Gastroesophageal sphincter (tissue), 4 donors: ENCODE results near the gene OR2W3. TPM values are rescaled to one million over a fixed set of nuclear protein-coding genes. Genes with fewer than 3 reads are reported as not detected.

Experiments used
- ATAC-seq: fragments of 150-250 bp; one replicate; pipeline ENCODE4 v1.9.1; 2016; ENCODE audit warnings: mild to moderate bottlenecking, moderate library complexity
- H3K27ac ChIP-seq, 4 donors: fragments of 200-600 bp; sonication (generic) in 3 of 4; 1 replicate in 3 of 4; 2 replicates in 1 of 4; pipeline ENCODE4 v1.5.1; 2016 to 2019
- H3K27me3 ChIP-seq: fragments of 200-600 bp; sonication (generic); one replicate; pipeline ENCODE4 v1.5.1; 2019
- H3K36me3 ChIP-seq, 2 donors: fragments of 200-600 bp; sonication (generic); one replicate each; pipeline ENCODE4 v1.5.1; 2019; ENCODE audit warnings: control low read depth in 1 of 2
- H3K4me1 ChIP-seq, 3 donors: fragments of 200-600 bp; sonication (generic); 1 replicate in 2 of 3; 2 replicates in 1 of 3; pipeline ENCODE4 v1.5.1; 2016 to 2019; ENCODE audit warnings: control low read depth in 2 of 3
- H3K4me3 ChIP-seq, 2 donors: fragments of 200-600 bp; sonication (generic); one replicate each; pipeline ENCODE4 v1.5.1; 2019; ENCODE audit warnings: mild to moderate bottlenecking in 1 of 2, moderate library complexity in 1 of 2
- H3K9me3 ChIP-seq, 3 donors: fragments of 200-600 bp; sonication (generic); one replicate each; pipeline ENCODE4 v1.5.1; 2017 to 2019; ENCODE audit warnings: control low read depth in 2 of 3
- EP300 ChIP-seq: sonication (generic); formaldehyde crosslinking; IDR thresholded peaks from one replicate; pipeline ENCODE4 v1.6.1; 2017; ENCODE audit warnings: antibody characterized with exemption, mild to moderate bottlenecking
- POLR2A ChIP-seq, 2 donors: fragments of 450-650 bp; IDR thresholded peaks; one replicate each; pipeline ENCODE4 v1.6.1; 2017; ENCODE audit warnings: antibody characterized with exemption in 2 of 2, mild to moderate bottlenecking in 2 of 2, moderate library complexity in 1 of 2
- POLR2AphosphoS5 ChIP-seq: sonication (generic); formaldehyde crosslinking; IDR thresholded peaks from one replicate; pipeline ENCODE4 v1.6.1; 2017; ENCODE audit warnings: antibody characterized with exemption
- WGBS, 2 donors: methylation state at CpG; one replicate each; pipeline ENCODE4 v1.1.5; 2018; ENCODE audit warnings: low coverage in 1 of 2; 5-methylcytosine and 5-hydroxymethylcytosine counted together
- total RNA-seq, 4 donors: library from RNA; depleted of rRNA; stranded (reverse); fragments of >200 nt; gene quantifications; one replicate each; pipeline ENCODE4 v1.1.0, GENCODE V29; 2016
- TF ChIP-seq, protein P1 (sequence below), 4 experiments: fragments of 200-600 bp in 2 of 4; fragments of 450-650 bp in 2 of 4; sonication (generic) in 1 of 4; IDR thresholded peaks; one replicate each; pipeline ENCODE4 v1.5.1; 2017 to 2019; ENCODE audit warnings: antibody characterized with exemption in 4 of 4, mild to moderate bottlenecking in 2 of 4, moderate library complexity in 2 of 4

The OR2W3 gene
- total RNA-seq, 4 donors from 2014 or later: 0.39 to 1.6 (median 0.40) TPM; not detected in 1

DNA sequence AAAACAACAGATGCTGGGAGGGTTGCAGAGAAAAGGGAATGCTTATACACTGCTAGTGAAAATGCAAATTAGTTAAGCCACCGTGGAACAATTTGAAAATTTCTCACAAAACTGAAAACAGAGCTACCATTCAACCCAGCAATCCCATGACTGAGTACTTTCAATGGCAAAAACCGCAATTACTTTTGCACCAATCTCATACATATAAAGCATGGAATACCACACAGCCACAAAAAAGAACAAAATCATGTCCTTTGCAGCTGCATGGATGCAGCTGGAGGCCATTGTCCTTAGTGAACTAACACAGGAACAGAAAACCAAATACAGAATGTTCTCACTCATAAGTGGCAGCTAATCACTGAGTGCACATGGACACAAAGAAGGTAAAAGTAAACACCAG lies 18.4 kb downstream of the OR2W3 start:
- H3K4me3 ChIP-seq: no peak overlapping the region
- WGBS, 2 donors: 88% methylated on average over 2 of the region's 2 CpGs
- ATAC-seq: no peak
- peaks cover 4% of the 10 kb centered on the region for H3K27me3 ChIP-seq
- TF ChIP-seq EP300: no peak
- H3K36me3 ChIP-seq: no peaks in the 10 kb centered on the region
- H3K27ac ChIP-seq: no peak overlapping the region
- H3K9me3 ChIP-seq: peaks cover 0 to 2% (median 0%) of the 10 kb centered on the region in 3 donors
- no peaks in the 10 kb centered on the region for H3K4me1 ChIP-seq

DNA sequence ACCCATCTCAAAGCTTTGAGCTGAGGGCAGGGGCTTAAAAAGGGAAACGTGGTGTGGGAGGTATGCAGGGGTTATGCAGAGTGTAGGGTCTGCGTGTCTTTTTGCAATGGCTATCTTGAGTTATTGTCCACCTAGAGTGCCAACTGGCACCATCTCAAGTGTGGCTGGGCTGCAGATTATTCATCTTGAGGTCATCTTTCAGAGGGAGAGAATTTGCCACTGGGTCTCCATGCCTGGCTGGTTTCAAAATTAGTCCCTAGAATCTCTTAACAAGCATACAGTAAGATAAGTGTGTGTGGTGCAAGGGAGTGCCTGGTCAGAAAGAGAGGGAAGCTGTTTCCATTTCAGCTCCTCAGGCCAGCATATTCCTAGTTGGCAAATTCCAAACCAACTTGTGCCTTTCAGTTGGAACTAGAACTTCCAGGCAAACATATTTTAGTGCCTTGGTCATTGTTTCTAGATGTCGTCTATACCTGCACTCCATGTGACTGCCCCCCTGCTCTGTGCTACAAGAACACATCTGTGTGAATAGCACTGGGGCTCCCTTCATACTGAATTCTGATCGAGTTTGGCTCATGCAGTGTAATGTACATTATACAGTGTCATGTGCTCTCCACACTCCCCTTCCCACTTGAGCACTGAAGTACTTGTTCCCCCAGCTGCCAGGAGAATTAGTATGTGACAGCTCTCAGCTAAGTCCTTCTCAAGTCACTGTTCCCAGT lies 19.7 kb downstream of the OR2W3 start:
- TF ChIP-seq POLR2AphosphoS5 (no peak), EP300 (no peak), POLR2A (IDR thresholded peaks at IDR 0.05) (no peak)
- TF ChIP-seq, protein P1, sequence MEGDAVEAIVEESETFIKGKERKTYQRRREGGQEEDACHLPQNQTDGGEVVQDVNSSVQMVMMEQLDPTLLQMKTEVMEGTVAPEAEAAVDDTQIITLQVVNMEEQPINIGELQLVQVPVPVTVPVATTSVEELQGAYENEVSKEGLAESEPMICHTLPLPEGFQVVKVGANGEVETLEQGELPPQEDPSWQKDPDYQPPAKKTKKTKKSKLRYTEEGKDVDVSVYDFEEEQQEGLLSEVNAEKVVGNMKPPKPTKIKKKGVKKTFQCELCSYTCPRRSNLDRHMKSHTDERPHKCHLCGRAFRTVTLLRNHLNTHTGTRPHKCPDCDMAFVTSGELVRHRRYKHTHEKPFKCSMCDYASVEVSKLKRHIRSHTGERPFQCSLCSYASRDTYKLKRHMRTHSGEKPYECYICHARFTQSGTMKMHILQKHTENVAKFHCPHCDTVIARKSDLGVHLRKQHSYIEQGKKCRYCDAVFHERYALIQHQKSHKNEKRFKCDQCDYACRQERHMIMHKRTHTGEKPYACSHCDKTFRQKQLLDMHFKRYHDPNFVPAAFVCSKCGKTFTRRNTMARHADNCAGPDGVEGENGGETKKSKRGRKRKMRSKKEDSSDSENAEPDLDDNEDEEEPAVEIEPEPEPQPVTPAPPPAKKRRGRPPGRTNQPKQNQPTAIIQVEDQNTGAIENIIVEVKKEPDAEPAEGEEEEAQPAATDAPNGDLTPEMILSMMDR (IDR thresholded peaks at IDR 0.05): no peak
- no peaks in the 10 kb centered on the region for H3K36me3 ChIP-seq
- 60% methylated on average over 2 to 3 of the region's 4 CpGs for WGBS, 2 donors
- H3K9me3 ChIP-seq: no peaks in the 10 kb centered on the region
- no peaks in the 10 kb centered on the region for H3K4me1 ChIP-seq
- H3K27me3 ChIP-seq: peaks cover 4% of the 10 kb centered on the region
- no peak overlapping the region for H3K4me3 ChIP-seq
- no peak for ATAC-seq
- H3K27ac ChIP-seq: no peak overlapping the region

DNA sequence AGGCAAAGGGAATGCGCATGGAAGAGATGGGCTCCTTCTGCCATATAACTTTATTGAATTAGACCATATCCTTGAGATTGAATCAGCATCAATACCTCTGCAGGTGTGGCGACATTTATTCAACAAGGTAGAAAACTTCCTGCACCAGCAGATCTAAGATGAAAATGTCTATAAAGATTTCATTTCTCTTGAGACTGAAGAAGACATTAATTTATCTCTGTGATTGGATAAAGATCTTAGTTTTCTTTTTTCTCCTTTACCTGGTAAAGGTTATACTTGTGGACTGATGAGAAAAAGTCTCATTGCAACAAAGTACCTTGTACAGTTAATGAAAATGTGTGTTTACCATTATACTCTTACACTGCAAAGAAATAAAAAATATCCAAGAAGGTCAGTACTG lies 24.6 kb downstream of the OR2W3 start, which contains the start of gene OR2T8:
Gene OR2T8, plus strand, starts transcription at position 301 of the 400 bp plus-strand sequence. CDS start 766 bp downstream, outside the sequence.
- H3K9me3 ChIP-seq: no peaks in the 10 kb centered on the region
- TF ChIP-seq EP300: no peak
- TF ChIP-seq POLR2A (IDR thresholded peaks at IDR 0.05): no peak
- TF ChIP-seq POLR2AphosphoS5: no peak
- TF ChIP-seq, protein P1 (IDR thresholded peaks at IDR 0.05): no peak
- no peak for ATAC-seq
- 63 to 92% methylated on average over 1 to 2 of the region's 2 CpGs for WGBS, 2 donors
- H3K27ac ChIP-seq: no peak within 1 kb of the TSS
- H3K4me1 ChIP-seq: no peaks in the 10 kb centered on the region
- H3K27me3 ChIP-seq: peaks cover 4% of the 10 kb centered on the region
- no peak within 1 kb of the TSS for H3K4me3 ChIP-seq
- no peaks in the 10 kb centered on the region for H3K36me3 ChIP-seq

GRCh38 chr1:247923941-247924340 lies 28.6 kb downstream of the OR2W3 start:
- ATAC-seq: no peak
- WGBS, 2 donors: 53 to 80% methylated on average over 1 to 3 of the region's 3 CpGs
- TF ChIP-seq EP300 (no peak), POLR2A (IDR thresholded peaks at IDR 0.05) (no peak), POLR2AphosphoS5 (no peak)
- TF ChIP-seq, protein P1 (IDR thresholded peaks at IDR 0.05): no peak
- H3K27ac ChIP-seq: no peak overlapping the region
- no peaks in the 10 kb centered on the region for H3K36me3 ChIP-seq
- no peaks in the 10 kb centered on the region for H3K27me3 ChIP-seq
- no peaks in the 10 kb centered on the region for H3K4me1 ChIP-seq
- no peak overlapping the region for H3K4me3 ChIP-seq
- no peaks in the 10 kb centered on the region for H3K9me3 ChIP-seq

DNA sequence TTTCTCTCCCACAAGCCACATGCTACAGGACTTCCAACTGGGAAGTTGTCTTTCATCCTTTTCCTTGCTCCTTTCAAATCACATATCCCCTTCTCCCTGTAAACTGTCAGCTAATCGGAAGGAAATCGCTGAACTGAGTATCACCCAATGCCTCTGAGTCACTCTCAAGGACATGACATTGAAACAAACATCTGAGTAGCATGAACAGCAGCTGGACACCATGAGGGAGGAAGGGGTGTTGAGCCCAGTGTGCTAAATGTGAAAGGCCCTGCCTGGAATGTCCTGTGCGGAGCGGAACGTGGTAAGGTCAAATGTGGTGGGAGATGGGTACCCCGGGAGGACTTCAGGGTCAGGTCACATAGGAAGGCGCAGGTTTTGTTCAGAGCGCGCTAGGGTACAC lies 29.5 kb downstream of the OR2W3 start, which contains the start of gene OR2AJ1:
Gene OR2AJ1, plus strand, starts transcription at position 22 of the 400 bp plus-strand sequence. CDS start 8,880 bp downstream, outside the sequence.
- Histone ChIP-seq H3K36me3 (no peaks in the 10 kb centered on the region), H3K27me3 (no peaks in the 10 kb centered on the region), H3K9me3 (no peaks in the 10 kb centered on the region), H3K4me1 (no peaks in the 10 kb centered on the region), H3K4me3 (no peak within 1 kb of the TSS), H3K27ac (no peak within 1 kb of the TSS)
- TF ChIP-seq POLR2A (IDR thresholded peaks at IDR 0.05): no peak
- TF ChIP-seq, protein P1 (IDR thresholded peaks at IDR 0.05): no peak
- TF ChIP-seq POLR2AphosphoS5: no peak
- TF ChIP-seq EP300: no peak
- WGBS, 2 donors: 68 to 100% methylated on average over 1 to 8 of the region's 9 CpGs
- no peak for ATAC-seq
